NCI-H1092 (cell line): ENCODE measurements around the gene PGM1.
A peak's percentile ranks its signal among the peaks of the same experiment; 100 is the strongest.

Experiments used
- DNase-seq: peaks from one replicate; lab custom pipeline; 2025; lab: John Stamatoyannopoulos, UW

PGM1 gene

GRCh38 chr1:63665824-63666223 lies 72.6 kb downstream of the PGM1 start:
- no peak for DNase-seq

- no peak for DNase-seq
Observed at GRCh38 chr1:63668298-63668697, 75.1 kb downstream of the PGM1 start.

- no peak for DNase-seq
Observed at GRCh38 chr1:63669151-63669961, 76.1 kb downstream of the PGM1 start.

- DNase-seq, result no peak
Observed at GRCh38 chr1:63670164-63670563, 77.0 kb downstream of the PGM1 start.

GRCh38 chr1:63671514-63671913 lies 78.3 kb downstream of the PGM1 start:
- DNase-seq, result no peak

- no peak for DNase-seq
Observed at GRCh38 chr1:63674238-63674864, 81.1 kb downstream of the PGM1 start.

GRCh38 chr1:63674865-63675419 lies 81.7 kb downstream of the PGM1 start:
- DNase-seq, result no peak

GRCh38 chr1:63675420-63675931 lies 82.3 kb downstream of the PGM1 start:
- DNase-seq, result peak; percentile 20

- DNase-seq, result no peak
Observed at GRCh38 chr1:63677497-63677896, 84.3 kb downstream of the PGM1 start.

GRCh38 chr1:63678200-63678599 lies 85.0 kb downstream of the PGM1 start:
- no peak for DNase-seq

- DNase-seq, result no peak
Observed at GRCh38 chr1:63679076-63679475, 85.9 kb downstream of the PGM1 start.

- DNase-seq, result no peak
Observed at GRCh38 chr1:63679589-63679988, 86.4 kb downstream of the PGM1 start.

- DNase-seq, result no peak
Observed at GRCh38 chr1:63682936-63683335, 89.7 kb downstream of the PGM1 start.

- no peak for DNase-seq
Observed at GRCh38 chr1:63683759-63684158, 90.5 kb downstream of the PGM1 start.

- no peak for DNase-seq
Observed at GRCh38 chr1:63686696-63687095, 93.5 kb downstream of the PGM1 start.

GRCh38 chr1:63688302-63688890 lies 95.2 kb downstream of the PGM1 start:
- DNase-seq, result no peak

GRCh38 chr1:63690966-63691700 lies 97.9 kb downstream of the PGM1 start:
- no peak for DNase-seq

GRCh38 chr1:63691701-63692425 lies 98.7 kb downstream of the PGM1 start:
- peak; percentile 21 for DNase-seq

- no peak for DNase-seq
Observed at GRCh38 chr1:63693944-63694571, 100.8 kb downstream of the PGM1 start.

- DNase-seq, result no peak
Observed at GRCh38 chr1:63698001-63698838, 105.0 kb downstream of the PGM1 start.
